Measurements from ENCODE around the gene MEF2C. TPM values are rescaled to one million over a fixed set of nuclear protein-coding genes. Genes with fewer than 3 reads are reported as not detected.

MEF2C gene
- total RNA-seq, 1 donor from 2014 or later: 20.5 TPM

DNA sequence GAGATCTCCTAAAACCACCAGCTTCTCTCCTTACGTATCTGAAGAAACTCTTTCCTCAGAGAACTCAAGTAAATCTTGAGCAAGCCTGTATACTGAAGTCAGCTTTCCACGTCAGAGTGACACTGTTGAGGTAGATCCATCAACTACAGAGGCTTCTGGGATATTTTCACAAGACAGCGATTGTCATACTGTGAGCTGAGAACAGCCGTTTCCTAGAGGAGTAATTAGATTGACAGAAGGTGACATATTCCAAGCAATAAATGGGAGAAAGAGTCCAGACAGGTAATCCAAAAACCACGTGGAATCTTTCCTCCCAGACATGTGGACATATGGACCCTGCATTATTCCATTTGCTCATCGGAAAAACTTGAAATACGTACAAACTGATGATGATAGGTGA is 117.2 kb downstream of the MEF2C start:
- no peak overlapping the region for H3K27ac ChIP-seq (ENCODE audit: low read depth, low read length)
- H3K27ac Mint-ChIP-seq (ENCODE audit: unreplicated experiment): no peak overlapping the region
- TF ChIP-seq EZH2 (IDR thresholded peaks at IDR 0.05; ENCODE audit: insufficient read depth, low read length): no peak
- TF ChIP-seq, protein P1, sequence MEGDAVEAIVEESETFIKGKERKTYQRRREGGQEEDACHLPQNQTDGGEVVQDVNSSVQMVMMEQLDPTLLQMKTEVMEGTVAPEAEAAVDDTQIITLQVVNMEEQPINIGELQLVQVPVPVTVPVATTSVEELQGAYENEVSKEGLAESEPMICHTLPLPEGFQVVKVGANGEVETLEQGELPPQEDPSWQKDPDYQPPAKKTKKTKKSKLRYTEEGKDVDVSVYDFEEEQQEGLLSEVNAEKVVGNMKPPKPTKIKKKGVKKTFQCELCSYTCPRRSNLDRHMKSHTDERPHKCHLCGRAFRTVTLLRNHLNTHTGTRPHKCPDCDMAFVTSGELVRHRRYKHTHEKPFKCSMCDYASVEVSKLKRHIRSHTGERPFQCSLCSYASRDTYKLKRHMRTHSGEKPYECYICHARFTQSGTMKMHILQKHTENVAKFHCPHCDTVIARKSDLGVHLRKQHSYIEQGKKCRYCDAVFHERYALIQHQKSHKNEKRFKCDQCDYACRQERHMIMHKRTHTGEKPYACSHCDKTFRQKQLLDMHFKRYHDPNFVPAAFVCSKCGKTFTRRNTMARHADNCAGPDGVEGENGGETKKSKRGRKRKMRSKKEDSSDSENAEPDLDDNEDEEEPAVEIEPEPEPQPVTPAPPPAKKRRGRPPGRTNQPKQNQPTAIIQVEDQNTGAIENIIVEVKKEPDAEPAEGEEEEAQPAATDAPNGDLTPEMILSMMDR (IDR thresholded peaks at IDR 0.05; ENCODE audit: insufficient read depth, low read depth, low read length): no peak
- H3K4me2 ChIP-seq (ENCODE audit: low read length): no peak overlapping the region
- FAIRE-seq (no peak), DNase-seq (ENCODE audit: low read depth) (no peak)
- H2AFZ ChIP-seq (ENCODE audit: low read depth, low read length): no peak overlapping the region
- no peak overlapping the region for H3K9ac ChIP-seq (ENCODE audit: low read length)
- no peaks in the 10 kb centered on the region for H3K27me3 ChIP-seq (ENCODE audit: insufficient read depth, low read length)
- peaks cover 2% of the 10 kb centered on the region for H3K36me3 Mint-ChIP-seq (ENCODE audit: low read depth, unreplicated experiment)
- H3K36me3 ChIP-seq (ENCODE audit: insufficient read depth, low read length): no peaks in the 10 kb centered on the region
- H3K9me3 ChIP-seq (ENCODE audit: insufficient read depth, low read depth, low read length): no peaks in the 10 kb centered on the region
- H3K79me2 ChIP-seq (ENCODE audit: insufficient read depth, low read length): no peaks in the 10 kb centered on the region
- H3K9me3 Mint-ChIP-seq (ENCODE audit: unreplicated experiment): peaks cover 3% of the 10 kb centered on the region
- H3K4me3 ChIP-seq (ENCODE audit: insufficient read depth, low read depth, low read length): no peak overlapping the region
- H4K20me1 ChIP-seq (ENCODE audit: insufficient read depth, low read length): no peaks in the 10 kb centered on the region
- peaks cover 9% of the 10 kb centered on the region for H3K4me1 Mint-ChIP-seq (ENCODE audit: low read depth, unreplicated experiment)
- no peaks in the 10 kb centered on the region for H3K27me3 Mint-ChIP-seq (ENCODE audit: low read depth, unreplicated experiment)
- H3K4me1 ChIP-seq (ENCODE audit: insufficient read depth, low read length): no peaks in the 10 kb centered on the region
- no peak overlapping the region for H3K4me3 Mint-ChIP-seq (ENCODE audit: unreplicated experiment)

DNA sequence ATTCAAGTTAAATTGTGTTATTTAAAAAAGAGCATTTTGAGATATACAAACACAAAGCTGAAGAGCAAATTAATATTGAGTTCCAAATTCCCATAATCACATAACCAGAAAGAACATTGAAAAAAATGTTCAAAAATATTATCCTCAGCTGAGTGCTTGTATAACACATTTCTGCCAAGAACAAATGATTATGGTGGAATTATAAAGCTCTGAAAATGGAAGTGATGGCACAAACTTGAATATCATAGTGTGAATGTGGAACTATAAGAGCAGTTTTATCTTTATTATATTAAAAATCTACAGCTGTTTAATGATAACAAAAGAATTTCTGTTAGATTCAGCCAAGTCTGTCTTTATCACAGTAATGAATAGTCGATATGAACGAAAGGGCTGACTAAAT is 117.8 kb downstream of the MEF2C start:
- no peak overlapping the region for H3K9ac ChIP-seq (ENCODE audit: low read length)
- Mint-ChIP-seq H3K36me3 (ENCODE audit: low read depth, unreplicated experiment) (no peaks in the 10 kb centered on the region), H3K27me3 (ENCODE audit: low read depth, unreplicated experiment) (no peaks in the 10 kb centered on the region), H3K27ac (ENCODE audit: unreplicated experiment) (no peak overlapping the region), H3K4me1 (ENCODE audit: low read depth, unreplicated experiment) (peaks cover 9% of the 10 kb centered on the region), H3K4me3 (ENCODE audit: unreplicated experiment) (no peak overlapping the region), H3K9me3 (ENCODE audit: unreplicated experiment) (peaks cover 3% of the 10 kb centered on the region)
- DNase-seq (ENCODE audit: low read depth) (no peak), FAIRE-seq (no peak)
- H3K4me2 ChIP-seq (ENCODE audit: low read length): no peak overlapping the region
- H4K20me1 ChIP-seq (ENCODE audit: insufficient read depth, low read length): no peaks in the 10 kb centered on the region
- no peaks in the 10 kb centered on the region for H3K27me3 ChIP-seq (ENCODE audit: insufficient read depth, low read length)
- H3K4me1 ChIP-seq (ENCODE audit: insufficient read depth, low read length): no peaks in the 10 kb centered on the region
- no peak overlapping the region for H3K4me3 ChIP-seq (ENCODE audit: insufficient read depth, low read depth, low read length)
- no peak overlapping the region for H2AFZ ChIP-seq (ENCODE audit: low read depth, low read length)
- no peaks in the 10 kb centered on the region for H3K79me2 ChIP-seq (ENCODE audit: insufficient read depth, low read length)
- H3K9me3 ChIP-seq (ENCODE audit: insufficient read depth, low read depth, low read length): no peaks in the 10 kb centered on the region
- no peak for TF ChIP-seq EZH2 (IDR thresholded peaks at IDR 0.05; ENCODE audit: insufficient read depth, low read length)
- TF ChIP-seq, protein P1 (IDR thresholded peaks at IDR 0.05; ENCODE audit: insufficient read depth, low read depth, low read length): no peak
- no peaks in the 10 kb centered on the region for H3K36me3 ChIP-seq (ENCODE audit: insufficient read depth, low read length)
- no peak overlapping the region for H3K27ac ChIP-seq (ENCODE audit: low read depth, low read length)

DNA sequence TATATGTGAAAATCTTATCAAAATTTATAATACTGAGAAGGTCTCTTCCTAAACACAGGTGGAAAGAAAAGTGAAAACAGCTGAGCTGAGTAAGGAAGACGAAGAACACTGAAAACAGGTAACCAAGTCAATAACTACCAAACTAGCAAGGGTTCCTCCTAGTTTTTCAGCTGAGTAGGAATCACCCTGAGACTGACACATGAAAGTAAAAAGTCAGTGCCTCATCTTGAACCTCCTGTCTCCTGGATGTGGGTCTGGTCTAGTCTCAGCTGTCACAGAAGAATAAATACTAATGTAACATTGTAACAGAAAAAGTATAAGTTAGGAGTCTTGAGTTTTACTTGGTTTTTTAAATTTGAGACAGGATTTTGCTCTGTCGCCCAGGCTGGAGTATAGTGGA is 121.0 kb downstream of the MEF2C start:
- Mint-ChIP-seq H3K36me3 (ENCODE audit: low read depth, unreplicated experiment) (peaks cover 3% of the 10 kb centered on the region), H3K27me3 (ENCODE audit: low read depth, unreplicated experiment) (no peaks in the 10 kb centered on the region), H3K4me3 (ENCODE audit: unreplicated experiment) (no peak overlapping the region), H3K4me1 (ENCODE audit: low read depth, unreplicated experiment) (peaks cover 9% of the 10 kb centered on the region), H3K27ac (ENCODE audit: unreplicated experiment) (no peak overlapping the region), H3K9me3 (ENCODE audit: unreplicated experiment) (peaks cover 3% of the 10 kb centered on the region)
- H2AFZ ChIP-seq (ENCODE audit: low read depth, low read length): no peak overlapping the region
- no peaks in the 10 kb centered on the region for H3K9me3 ChIP-seq (ENCODE audit: insufficient read depth, low read depth, low read length)
- no peaks in the 10 kb centered on the region for H3K4me1 ChIP-seq (ENCODE audit: insufficient read depth, low read length)
- FAIRE-seq: no peak
- no peaks in the 10 kb centered on the region for H4K20me1 ChIP-seq (ENCODE audit: insufficient read depth, low read length)
- H3K9ac ChIP-seq (ENCODE audit: low read length): no peak overlapping the region
- no peaks in the 10 kb centered on the region for H3K36me3 ChIP-seq (ENCODE audit: insufficient read depth, low read length)
- no peak for TF ChIP-seq EZH2 (IDR thresholded peaks at IDR 0.05; ENCODE audit: insufficient read depth, low read length)
- TF ChIP-seq, protein P1 (IDR thresholded peaks at IDR 0.05; ENCODE audit: insufficient read depth, low read depth, low read length): no peak
- DNase-seq (ENCODE audit: low read depth): no peak
- H3K79me2 ChIP-seq (ENCODE audit: insufficient read depth, low read length): no peaks in the 10 kb centered on the region
- H3K4me3 ChIP-seq (ENCODE audit: insufficient read depth, low read depth, low read length): no peak overlapping the region
- H3K27ac ChIP-seq (ENCODE audit: low read depth, low read length): no peak overlapping the region
- H3K27me3 ChIP-seq (ENCODE audit: insufficient read depth, low read length): no peaks in the 10 kb centered on the region
- H3K4me2 ChIP-seq (ENCODE audit: low read length): no peak overlapping the region
